Left lung (tissue), 10 donors: Measurements from ENCODE around the gene NFE2. TPM values are rescaled to one million over a fixed set of nuclear protein-coding genes. Genes with fewer than 3 reads are reported as not detected.

Experiments used
- ATAC-seq: fragments of 200-7000 bp; cut with Tn5 transposase; one replicate; pipeline ENCODE4 v1.9.1; 2020; ENCODE audit warnings: moderate library complexity
- DNase-seq, 4 donors: peaks; one replicate each; pipeline ENCODE4 v3.0.0-alpha.2; 2013 to 2020
- H3K27ac ChIP-seq, 2 donors: fragments of 200-600 bp; sonication (generic) in 1 of 2; one replicate each; pipeline versions ENCODE4 v1.5.0 to v1.8.0; 2020 to 2021
- H3K27me3 ChIP-seq, 2 donors: fragments of 200-600 bp; sonication (generic) in 1 of 2; one replicate each; pipeline versions ENCODE4 v1.5.0 to v1.8.0; 2020 to 2021
- H3K36me3 ChIP-seq, 2 donors: fragments of 200-600 bp; sonication (generic) in 1 of 2; one replicate each; pipeline versions ENCODE4 v1.5.0 to v1.8.0; 2020 to 2021
- H3K4me1 ChIP-seq, 2 donors: fragments of 200-600 bp; one replicate each; pipeline ENCODE4 v1.8.0; 2021
- H3K4me3 ChIP-seq, 2 donors: fragments of 200-600 bp; sonication (generic) in 1 of 2; one replicate each; pipeline versions ENCODE4 v1.5.0 to v1.8.0; 2020 to 2021; ENCODE audit warnings: mild to moderate bottlenecking in 1 of 2
- H3K9me3 ChIP-seq, 2 donors: fragments of 200-600 bp; sonication (generic) in 1 of 2; one replicate each; pipeline versions ENCODE4 v1.5.0 to v1.8.0; 2020 to 2021
- CTCF ChIP-seq, 2 donors: fragments of 200-600 bp; sonication (generic) in 1 of 2; IDR thresholded peaks; one replicate each; pipeline versions ENCODE4 v1.5.0 to v1.8.0; 2021; ENCODE audit warnings: antibody characterized with exemption in 2 of 2
- intact Hi-C, 2 donors: fragments of 100-400 bp; cut with DNase I; formaldehyde crosslinking; loops; one replicate each; pipeline versions ENCODE4 v1.11.2 to v1.14.2; 2022
- polyA plus RNA-seq, 6 donors: library from polyadenylated mRNA; unstranded; fragments of 120-200 nt; gene quantifications; one replicate each; pipeline ENCODE4 v1.2.1, GENCODE V29; 2013; ENCODE audit not compliant: insufficient read length in 6 of 6
- total RNA-seq, 2 donors: library from RNA; stranded (reverse); fragmentation: NEBNext Ultra II Directional; extraction: Animal tissue kit (Norgen Biotek cat#: 25700); gene quantifications; one replicate each; pipeline ENCODE4 v1.2.1, GENCODE V29; 2021
- donor health status: DM: no; HTN: yes; CAD: no.
- donor health status: DM: no; HTN: no; CAD: no.

The NFE2 gene
- total and polyA plus RNA-seq, 8 donors: 2.9 to 21.3 (median 5.7) TPM

- peaks cover 11 to 83% of the 10 kb centered on the region in 2 donors for H3K4me1 ChIP-seq
- peaks cover 0 to 14% of the 10 kb centered on the region in 2 donors for H3K27me3 ChIP-seq
- H3K9me3 ChIP-seq: no peaks in the 10 kb centered on the region
- no peak for DNase-seq
- H3K27ac ChIP-seq: peak overlapping the region in 1 of 2 donors; percentile 86
- H3K36me3 ChIP-seq: no peaks in the 10 kb centered on the region
- intact Hi-C loops: loop anchor here in 1 of 2 donors (10.0 kb wide), 1 partner anchor 65 kb away; the partner anchor contains the start of gene GPR84
- peak overlapping the region in 1 of 2 donors; percentile 46 for H3K4me3 ChIP-seq
- no peak for ATAC-seq
- no peak for TF ChIP-seq CTCF (IDR thresholded peaks at IDR 0.05)
These were observed 1.1 kb downstream of the NFE2 start for GRCh38 chr12:54299515-54300224.

GRCh38 chr12:54298904-54299303 lies 1.9 kb downstream of the NFE2 start:
- Histone ChIP-seq H3K27me3 (peaks cover 0 to 14% of the 10 kb centered on the region in 2 donors), H3K4me1 (peaks cover 5 to 83% of the 10 kb centered on the region in 2 donors), H3K4me3 (peak overlapping the region in 1 of 2 donors; percentile 46), H3K27ac (peak overlapping the region in 1 of 2 donors; percentile 86), H3K9me3 (no peaks in the 10 kb centered on the region), H3K36me3 (no peaks in the 10 kb centered on the region)
- intact Hi-C loops: loop anchor here in 1 of 2 donors (10.0 kb wide), 1 partner anchor 66 kb away; the partner anchor contains the start of gene GPR84
- no peak for TF ChIP-seq CTCF (IDR thresholded peaks at IDR 0.05)
- no peak for DNase-seq
- ATAC-seq: no peak

GRCh38 chr12:54296393-54297099 lies 4.3 kb downstream of the NFE2 start:
- ATAC-seq (no peak), DNase-seq (no peak)
- H3K9me3 ChIP-seq: no peaks in the 10 kb centered on the region
- peaks cover 0 to 21% of the 10 kb centered on the region in 2 donors for H3K36me3 ChIP-seq
- H3K4me1 ChIP-seq: peaks cover 0 to 92% of the 10 kb centered on the region in 2 donors
- H3K27ac ChIP-seq: peak overlapping the region in 1 of 2 donors; percentile 86
- H3K4me3 ChIP-seq: peak overlapping the region in 1 of 2 donors; percentile 46
- no peak for TF ChIP-seq CTCF (IDR thresholded peaks at IDR 0.05)
- H3K27me3 ChIP-seq: peaks cover 0 to 14% of the 10 kb centered on the region in 2 donors
- intact Hi-C loops: loop anchor here in 1 of 2 donors (10.0 kb wide), 1 partner anchor 68 kb away; the partner anchor contains the start of gene GPR84

- intact Hi-C loops: loop anchor here in 1 of 2 donors (10.0 kb wide), 1 partner anchor 70 kb away; the partner anchor contains the start of gene GPR84
- DNase-seq (no peak), ATAC-seq (no peak)
- peaks cover 0 to 36% of the 10 kb centered on the region in 2 donors for H3K36me3 ChIP-seq
- peak overlapping the region in 1 of 2 donors; percentile 21 for H3K4me3 ChIP-seq
- H3K4me1 ChIP-seq: peaks cover 0 to 83% of the 10 kb centered on the region in 2 donors
- no peaks in the 10 kb centered on the region for H3K9me3 ChIP-seq
- no peak for TF ChIP-seq CTCF (IDR thresholded peaks at IDR 0.05)
- peak overlapping the region in 1 of 2 donors; percentile 86 for H3K27ac ChIP-seq
- H3K27me3 ChIP-seq: peaks cover 0 to 9% of the 10 kb centered on the region in 2 donors
These were observed 5.8 kb downstream of the NFE2 start for GRCh38 chr12:54294953-54295566.
